Panc1 (cell line): Measurements from ENCODE around the gene C13orf46.

Experiments used
- CTCF ChIP-seq: fragments of 450-650 bp; IDR thresholded peaks from 2 replicates; pipeline ENCODE4 v1.5.1; 2017; ENCODE audit warnings: mild to moderate bottlenecking
- POLR2AphosphoS5 ChIP-seq: IDR thresholded peaks from 2 replicates; pipeline ENCODE4 v1.6.1; 2012; ENCODE audit warnings: mild to moderate bottlenecking, low read depth, low read length, moderate library complexity

GRCh38 chr13:113950451-113951245 lies 23.2 kb downstream of the C13orf46 start:
- TF ChIP-seq POLR2AphosphoS5 (no peak), CTCF (no peak)
